ENCODE results near the gene SORBS2. TPM values are rescaled to one million over a fixed set of nuclear protein-coding genes. Genes with fewer than 3 reads are reported as not detected.

SORBS2 gene
- total and polyA plus RNA-seq, 2 donors (not counting 1 experiment from before 2014, with no cell fraction given) = 0.25 to 0.89 TPM

DNA sequence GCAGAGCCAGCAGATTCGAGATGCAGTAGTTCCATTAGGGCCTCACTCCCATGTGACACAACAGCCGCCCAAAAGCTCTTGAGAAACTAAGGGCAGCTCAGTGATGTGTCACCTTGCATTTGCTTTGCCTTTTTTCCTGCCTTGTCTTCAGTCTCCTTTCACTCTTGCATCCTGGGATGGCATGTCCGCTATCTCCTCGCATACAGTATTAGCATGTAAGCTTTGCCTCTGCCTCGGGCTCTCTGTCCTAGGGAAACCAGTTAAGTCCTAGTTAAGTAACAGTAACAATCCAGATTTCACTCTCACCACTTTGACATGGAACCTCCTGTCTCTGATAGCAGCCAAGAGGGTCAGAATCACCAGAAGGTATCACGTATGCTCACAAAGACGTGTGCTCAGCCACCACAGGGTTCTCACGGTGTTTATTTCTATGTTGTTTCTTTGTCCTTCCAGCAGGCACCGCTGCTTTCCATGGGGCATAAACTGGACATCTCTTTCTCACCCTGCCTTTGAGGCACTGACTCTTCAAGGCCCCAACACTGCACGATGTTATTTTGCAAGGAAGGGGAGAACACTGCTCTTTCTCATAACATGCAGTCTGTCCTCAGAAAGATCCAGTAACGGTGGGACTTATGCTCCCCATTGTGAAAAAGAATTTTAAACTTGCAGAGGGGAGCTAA lies 26.7 kb upstream of the SORBS2 start:
- Mint-ChIP-seq H3K9me3 (ENCODE audit: insufficient read depth) (no peaks in the 10 kb centered on the region), H3K4me1 (no peaks in the 10 kb centered on the region), H3K4me3 (no peak overlapping the region), H3K27me3 (peaks cover 12% of the 10 kb centered on the region), H3K27ac (no peak overlapping the region)
- no peaks in the 10 kb centered on the region for H4K20me1 ChIP-seq (ENCODE audit: control insufficient read depth, insufficient read depth, low read length, poor library complexity, severe bottlenecking)
- ATAC-seq (ENCODE audit: low read depth) (no peak), DNase-seq (no peak)
- no peak overlapping the region for H3K27ac ChIP-seq (ENCODE audit: low read length in 2 of 2)
- TF ChIP-seq CTCF (IDR thresholded peaks at IDR 0.05) (no peak), EZH2 (IDR thresholded peaks at IDR 0.05; ENCODE audit: borderline replicate concordance, insufficient read depth, low read depth, low read length, poor library complexity, severe bottlenecking) (no peak)
- H3K9me3 ChIP-seq (ENCODE audit: control extremely low read depth in 1 of 3, control insufficient read depth in 2 of 3, insufficient read depth in 1 of 3, low read length in 2 of 3) = peaks cover 0 to 3% (median 0%) of the 10 kb centered on the region in 3 donors
- WGBS (ENCODE audit: insufficient coverage) = 89% methylated on average over 11 of the region's 11 CpGs
- intact Hi-C loops (cut with micrococcal nuclease) = no loop called here
- H2AFZ ChIP-seq (ENCODE audit: insufficient read depth, low read depth, low read length, poor library complexity, severe bottlenecking) = no peak overlapping the region
- POLR2A ChIA-PET = no interaction called here
- H3K4me3 ChIP-seq (ENCODE audit: control extremely low read depth in 1 of 5, extremely low read depth in 1 of 5, insufficient read depth in 1 of 5, low read depth in 2 of 5, low read length in 4 of 5) = no peak overlapping the region
- no peaks in the 10 kb centered on the region for H3K79me2 ChIP-seq (ENCODE audit: control insufficient read depth, insufficient read depth, low read length)
- no peaks in the 10 kb centered on the region for H3K4me1 ChIP-seq (ENCODE audit: control insufficient read depth in 2 of 2, insufficient read depth in 2 of 2, low read length in 2 of 2)
- H3K36me3 ChIP-seq (replicated peaks in 1 of 2; ENCODE audit: control extremely low read depth in 1 of 2, control insufficient read depth in 1 of 2, extremely low read depth in 1 of 2, insufficient read depth in 2 of 2, low read length in 1 of 2) = no peaks in the 10 kb centered on the region
- no peaks in the 10 kb centered on the region for H3K27me3 ChIP-seq (replicated peaks in 1 of 4; ENCODE audit: control extremely low read depth in 1 of 4, control insufficient read depth in 3 of 4, insufficient read depth in 4 of 4, low read length in 3 of 4)
- no peak overlapping the region for H3K4me2 ChIP-seq (replicated peaks; ENCODE audit: low read depth, low read length, poor library complexity, severe bottlenecking)
- CTCF ChIA-PET = no interaction called here
- H3K9ac ChIP-seq (ENCODE audit: low read length) = no peak overlapping the region

- POLR2A ChIA-PET = no interaction called here
Measured at GRCh38 chr4:185838104-185838452, 26.1 kb upstream of the SORBS2 start.

More at GRCh38 chr4:185838104-185838452, 26.1 kb upstream of the SORBS2 start:
- no peaks in the 10 kb centered on the region for H4K20me1 ChIP-seq (ENCODE audit: control insufficient read depth, insufficient read depth, low read length, poor library complexity, severe bottlenecking)
- no peak for DNase-seq
- no peak overlapping the region for H3K27ac Mint-ChIP-seq
- no peak overlapping the region for H3K9ac ChIP-seq (ENCODE audit: low read length)
- peaks cover 0 to 3% (median 0%) of the 10 kb centered on the region in 3 donors for H3K9me3 ChIP-seq (ENCODE audit: control extremely low read depth in 1 of 3, control insufficient read depth in 2 of 3, insufficient read depth in 1 of 3, low read length in 2 of 3)
- no peaks in the 10 kb centered on the region for H3K9me3 Mint-ChIP-seq (ENCODE audit: insufficient read depth)
- no peak overlapping the region for H3K4me3 Mint-ChIP-seq
- CTCF ChIA-PET = no interaction called here
- no peaks in the 10 kb centered on the region for H3K4me1 ChIP-seq (ENCODE audit: control insufficient read depth in 2 of 2, insufficient read depth in 2 of 2, low read length in 2 of 2)
- no peak for ATAC-seq (ENCODE audit: low read depth)
- intact Hi-C loops (cut with micrococcal nuclease) = no loop called here
- H3K27me3 Mint-ChIP-seq = peaks cover 12% of the 10 kb centered on the region
- no peaks in the 10 kb centered on the region for H3K4me1 Mint-ChIP-seq
- no peaks in the 10 kb centered on the region for H3K36me3 ChIP-seq (replicated peaks in 1 of 2; ENCODE audit: control extremely low read depth in 1 of 2, control insufficient read depth in 1 of 2, extremely low read depth in 1 of 2, insufficient read depth in 2 of 2, low read length in 1 of 2)
- no peak overlapping the region for H3K4me2 ChIP-seq (replicated peaks; ENCODE audit: low read depth, low read length, poor library complexity, severe bottlenecking)
- no peak overlapping the region for H3K4me3 ChIP-seq (ENCODE audit: control extremely low read depth in 1 of 5, extremely low read depth in 1 of 5, insufficient read depth in 1 of 5, low read depth in 2 of 5, low read length in 4 of 5)
- H3K27me3 ChIP-seq (replicated peaks in 1 of 4; ENCODE audit: control extremely low read depth in 1 of 4, control insufficient read depth in 3 of 4, insufficient read depth in 4 of 4, low read length in 3 of 4) = no peaks in the 10 kb centered on the region
- H3K79me2 ChIP-seq (ENCODE audit: control insufficient read depth, insufficient read depth, low read length) = no peaks in the 10 kb centered on the region
- TF ChIP-seq EZH2 (IDR thresholded peaks at IDR 0.05; ENCODE audit: borderline replicate concordance, insufficient read depth, low read depth, low read length, poor library complexity, severe bottlenecking) (no peak), CTCF (IDR thresholded peaks at IDR 0.05) (no peak)
- WGBS (ENCODE audit: insufficient coverage) = 90% methylated on average over 6 of the region's 8 CpGs
- no peak overlapping the region for H2AFZ ChIP-seq (ENCODE audit: insufficient read depth, low read depth, low read length, poor library complexity, severe bottlenecking)
- H3K27ac ChIP-seq (ENCODE audit: low read length in 2 of 2) = no peak overlapping the region
